GM20431 (cell line): ENCODE results near the gene IGSF8.
"Not testable (repeated sequence)": the region's sequence is repeated elsewhere in the genome, so short reads cannot be mapped to it uniquely, and the experiment has no call there.

ENCODE experiments used
- in situ Hi-C: fragments of 300-500 bp; cut with MseI, MboI; formaldehyde crosslinking; loops from one replicate; pipeline ENCODE4 v1.15.0; 2020; ENCODE audit warnings: low sequenced_read_pairs; ENCODE audit not compliant: unreplicated experiment

Gene IGSF8

DNA sequence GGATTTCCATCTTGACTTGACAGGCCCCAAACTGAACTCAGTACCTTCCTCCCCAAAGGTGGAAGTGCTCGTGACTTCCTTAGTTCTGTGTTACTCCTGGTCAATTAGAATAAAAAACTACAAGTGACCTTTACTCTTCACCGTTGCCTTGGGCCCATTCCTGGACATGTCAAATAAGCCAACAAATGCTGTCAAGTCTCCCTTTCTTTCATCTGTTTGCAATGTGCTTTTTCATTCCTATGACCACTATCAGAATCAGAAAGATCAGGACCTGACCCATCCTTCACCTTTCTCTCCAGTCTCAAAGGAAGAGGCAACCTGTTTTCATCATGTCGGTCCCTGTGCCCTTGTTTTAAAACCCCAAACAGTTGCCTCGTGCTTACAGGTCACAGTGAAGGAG lies 23.6 kb downstream of the IGSF8 start:
- in situ Hi-C loops = no loop called here

DNA sequence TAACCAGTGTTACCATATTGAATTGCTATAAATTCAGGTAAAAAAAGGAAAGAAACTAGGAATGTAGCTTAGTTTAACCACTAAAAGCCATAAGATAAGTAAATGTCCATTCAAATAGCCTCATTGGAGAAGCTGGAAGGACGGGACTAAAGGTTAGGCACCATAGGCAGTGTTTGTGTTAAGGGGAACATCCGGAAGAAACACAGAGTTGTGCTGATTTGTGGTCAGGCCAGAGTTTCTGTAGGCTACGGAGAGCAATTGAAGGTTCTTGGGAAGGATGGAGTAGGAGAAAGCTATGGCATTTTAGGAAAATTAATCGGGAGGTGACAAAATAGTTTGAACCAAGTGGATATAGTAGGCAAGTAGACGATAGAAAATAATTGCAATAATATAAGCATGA lies 27.1 kb downstream of the IGSF8 start:
- in situ Hi-C loops = no loop called here

GRCh38 chr1:160070243-160071163 lies 27.9 kb downstream of the IGSF8 start:
- in situ Hi-C loops = no loop called here

GRCh38 chr1:160069460-160070231 lies 28.8 kb downstream of the IGSF8 start, which contains the start of gene KCNJ10:
KCNJ10 (minus strand) TSS chr1:160070160; CDS start chr1:160042532, 27,628 bp downstream.
- in situ Hi-C loops = no loop called here

GRCh38 chr1:160068225-160068624 lies 30.2 kb downstream of the IGSF8 start:
- in situ Hi-C loops = no loop called here

DNA sequence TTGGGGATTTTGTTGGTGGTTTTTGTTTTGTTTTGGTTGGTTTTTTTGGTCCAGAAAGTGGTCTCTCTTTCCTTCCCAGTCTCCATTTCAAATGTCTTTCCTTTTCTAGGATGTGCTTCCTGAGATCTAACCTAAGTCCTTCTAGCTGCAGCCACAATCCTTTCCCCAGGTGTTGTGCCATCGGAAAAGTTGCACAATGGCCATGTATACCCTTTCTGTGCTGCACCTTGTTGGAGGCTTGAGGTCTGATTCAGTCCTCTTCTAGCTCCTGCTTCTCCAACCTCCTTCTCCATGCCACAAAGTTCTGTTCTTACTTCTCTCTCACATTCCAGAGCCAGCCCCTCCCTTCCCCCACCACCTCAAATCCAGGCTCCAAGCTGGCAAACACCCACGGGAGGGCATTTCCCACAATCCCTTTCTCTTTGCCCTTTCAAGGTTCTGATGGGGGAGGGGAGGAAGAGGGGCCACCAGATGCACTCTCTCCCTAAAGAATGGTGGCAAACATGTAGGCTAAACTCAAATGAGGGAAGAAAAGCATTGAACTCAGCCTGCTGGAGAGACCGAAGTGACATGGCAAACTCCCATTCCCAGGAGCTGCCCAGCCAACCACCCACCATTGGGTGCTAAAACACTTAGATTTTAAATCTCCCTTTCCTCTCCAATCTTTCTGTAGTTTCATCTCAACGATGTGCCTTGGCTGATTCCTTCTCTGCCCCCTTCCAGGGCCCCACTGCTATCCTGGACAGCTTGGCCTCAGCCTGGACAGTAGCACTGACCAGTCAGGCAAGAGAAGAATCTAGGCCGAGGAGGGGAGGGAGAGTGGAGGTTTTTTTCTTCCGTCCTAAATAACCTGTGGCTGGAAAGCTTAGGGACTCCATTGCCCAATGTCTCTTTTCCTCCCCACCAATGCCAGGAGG lies 31.3 kb downstream of the IGSF8 start:
- in situ Hi-C loops = no loop called here

DNA sequence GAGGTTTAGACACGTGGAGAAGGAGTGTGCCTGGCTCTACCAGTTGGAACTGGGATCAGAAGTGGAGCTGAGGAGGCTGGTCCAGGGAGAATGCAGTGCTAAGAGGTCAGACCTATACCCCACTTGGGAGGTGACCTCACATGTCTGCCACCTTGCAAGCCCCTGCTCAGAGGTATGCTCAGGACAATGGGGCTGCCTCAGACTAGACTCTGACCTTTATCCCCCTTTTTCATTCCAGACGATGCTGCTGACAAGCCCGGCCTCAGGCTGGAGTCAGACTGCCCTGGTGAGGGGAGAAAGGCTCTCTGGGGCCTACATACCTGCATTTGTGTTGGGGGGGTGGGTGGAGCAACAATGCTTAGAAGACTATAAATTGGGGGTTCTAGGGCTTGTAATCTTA lies 33.7 kb downstream of the IGSF8 start:
- in situ Hi-C loops = no loop called here

DNA sequence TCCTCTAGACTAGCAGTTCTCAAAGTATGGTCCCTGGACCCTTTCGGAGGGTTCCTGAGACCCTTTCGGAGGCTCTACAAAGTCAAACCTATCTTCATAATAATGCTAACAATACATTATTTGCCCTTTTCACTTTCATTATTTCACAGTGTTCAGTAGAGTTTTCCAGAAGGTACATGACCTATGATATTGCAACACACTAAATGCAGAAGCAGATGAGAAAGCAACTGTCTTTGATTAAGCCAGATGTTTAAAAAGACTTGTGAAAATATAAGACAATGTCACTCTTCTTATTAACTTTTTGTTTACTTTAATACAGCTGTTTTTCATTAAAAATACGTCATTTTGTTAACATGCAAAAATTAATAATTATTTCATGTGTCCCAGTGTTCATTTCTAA lies 34.3 kb downstream of the IGSF8 start:
- in situ Hi-C loops = no loop called here

GRCh38 chr1:160063176-160063575 lies 35.2 kb downstream of the IGSF8 start:
- in situ Hi-C loops = no loop called here

DNA sequence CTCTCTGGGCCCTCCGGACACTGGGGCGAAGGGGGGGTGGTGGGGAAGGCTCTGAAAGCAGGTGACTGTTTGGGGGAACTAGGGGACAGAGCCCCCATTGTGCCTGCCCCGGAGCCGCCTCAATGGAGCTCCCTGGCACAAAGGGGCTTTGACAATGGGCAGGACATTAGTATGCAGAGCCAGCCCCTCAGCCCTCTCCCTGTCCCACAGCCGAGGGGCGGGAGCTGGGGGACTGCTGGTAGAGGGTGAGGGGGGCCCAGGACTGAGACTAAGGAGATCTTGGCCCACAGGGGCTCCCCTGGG lies 36.2 kb downstream of the IGSF8 start:
- in situ Hi-C loops = no loop called here

DNA sequence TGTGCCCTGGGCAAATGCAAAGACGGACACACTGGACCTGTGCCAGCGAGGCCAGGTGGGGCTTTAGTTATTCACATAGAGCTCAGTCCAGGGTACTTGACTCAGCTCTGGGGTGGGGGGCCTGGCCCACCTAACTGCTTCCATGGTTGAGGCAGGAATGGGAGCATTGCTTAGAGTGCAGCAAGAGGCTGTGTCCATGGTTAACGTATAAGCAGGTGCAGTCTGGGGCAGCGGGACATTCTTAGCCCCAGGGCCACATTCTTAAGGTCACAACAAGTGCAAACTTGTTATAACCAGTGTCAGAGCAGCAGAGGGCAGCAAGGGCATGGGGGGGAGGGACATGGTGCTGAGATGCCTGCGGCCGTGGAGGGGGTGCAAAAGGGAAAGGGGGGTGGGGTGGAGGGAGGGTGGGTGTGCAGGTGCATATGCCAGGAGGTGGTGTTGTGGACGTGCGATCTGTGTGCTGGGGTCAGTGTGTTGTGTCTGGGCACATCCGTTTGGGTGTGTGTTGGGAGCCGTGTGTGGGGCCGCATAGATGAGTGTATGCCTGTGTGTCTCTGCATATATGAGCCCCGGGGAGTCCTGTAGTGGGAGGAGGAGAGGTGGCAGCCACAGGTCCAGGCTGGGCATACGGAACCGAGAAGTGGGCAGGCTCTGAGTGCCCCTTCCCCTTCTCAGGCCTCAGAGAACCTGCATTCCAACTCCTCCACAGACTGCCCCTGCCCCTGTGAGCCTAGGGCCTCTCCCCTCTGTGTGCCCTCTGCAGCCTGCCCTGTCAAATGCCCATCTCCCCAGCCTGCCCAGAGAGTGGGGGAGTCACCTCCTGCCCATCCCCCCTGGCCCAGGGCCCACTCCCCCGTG lies 36.8 kb downstream of the IGSF8 start:
- in situ Hi-C loops = no loop called here

DNA sequence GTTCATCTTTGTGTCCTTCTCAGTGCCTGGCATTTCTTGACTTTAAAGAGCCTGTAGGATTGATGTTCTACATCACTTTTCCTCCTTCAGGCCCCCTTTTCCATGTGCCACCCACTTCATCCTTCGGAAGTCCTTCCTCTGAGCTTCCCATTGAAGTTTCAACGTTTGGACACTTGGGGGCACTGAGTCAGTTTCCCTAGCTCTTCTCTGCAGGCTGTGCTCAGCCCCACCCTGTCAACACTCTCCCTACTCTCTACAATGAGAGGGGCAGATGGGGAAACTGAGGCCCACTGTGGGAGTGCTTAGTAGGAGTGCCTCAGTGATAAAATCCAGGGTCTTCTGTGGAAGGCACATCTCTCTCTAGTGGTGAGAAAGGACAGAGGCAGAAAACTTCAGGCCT lies 40.3 kb downstream of the IGSF8 start:
- in situ Hi-C loops = no loop called here

- in situ Hi-C loops = no loop called here
These were observed 41.7 kb downstream of the IGSF8 start for GRCh38 chr1:160056648-160057169.

GRCh38 chr1:160053548-160054365 lies 44.7 kb downstream of the IGSF8 start:
- in situ Hi-C loops = no loop called here

DNA sequence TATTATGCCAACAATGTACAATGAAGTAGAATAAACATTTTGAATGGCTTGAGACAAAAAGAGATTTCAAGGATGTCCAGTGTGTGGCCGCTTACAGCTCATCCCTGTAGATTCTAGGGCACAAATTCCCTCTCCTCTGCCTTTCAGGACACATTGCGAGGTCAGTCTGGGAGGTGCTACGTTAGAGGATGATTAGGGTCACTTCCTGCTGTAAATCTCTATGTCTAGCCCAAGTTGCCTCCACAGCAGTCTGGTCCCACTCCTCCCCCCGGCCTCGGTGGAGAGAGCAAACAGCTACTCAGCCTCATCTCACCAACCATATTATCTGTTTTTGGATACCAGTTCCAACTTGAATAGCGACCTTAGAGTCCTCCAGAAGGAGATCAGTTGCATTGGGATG lies 45.5 kb downstream of the IGSF8 start:
- in situ Hi-C loops = no loop called here

DNA sequence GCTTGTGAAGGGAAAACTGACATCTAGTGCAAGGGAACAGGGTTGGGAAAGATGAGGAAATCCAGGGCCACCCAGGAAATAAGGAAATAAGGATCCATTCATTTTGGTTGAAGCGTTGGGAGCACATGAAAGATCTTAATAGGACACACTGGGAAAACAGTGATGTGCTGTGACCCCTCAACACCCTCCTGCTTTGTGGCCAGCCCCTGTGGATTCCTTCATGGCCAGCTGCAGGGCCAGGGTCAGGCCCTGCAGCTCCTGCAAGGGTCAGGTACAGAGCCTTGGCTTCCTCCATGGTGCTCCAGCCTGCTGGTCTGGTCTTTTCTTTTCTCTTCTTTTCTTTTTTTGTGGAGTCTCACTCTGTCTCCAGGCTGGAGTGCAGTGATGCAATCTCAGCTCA lies 47.8 kb downstream of the IGSF8 start:
- in situ Hi-C loops = no loop called here

GRCh38 chr1:160050182-160050581 lies 48.2 kb downstream of the IGSF8 start:
- in situ Hi-C loops = not testable (repeated sequence)

DNA sequence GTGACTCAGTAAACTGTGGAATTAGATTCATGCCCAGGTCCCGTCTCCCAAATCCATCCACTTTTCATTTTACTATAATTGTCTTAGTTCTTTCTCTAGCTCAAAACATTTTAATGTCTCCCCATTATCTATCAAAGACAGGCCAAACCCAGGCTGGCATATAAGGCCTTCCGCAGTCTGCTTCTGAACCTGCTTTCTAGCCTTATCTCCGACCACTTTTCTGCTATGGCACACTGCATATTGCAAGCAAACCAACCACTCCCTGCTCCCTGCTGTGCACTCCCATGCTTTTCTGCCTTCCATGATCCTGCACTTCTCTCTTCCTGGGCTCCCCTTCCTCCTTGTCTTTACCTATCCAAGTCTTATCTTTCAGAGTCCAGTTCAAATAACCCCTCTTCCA lies 49.3 kb downstream of the IGSF8 start:
- in situ Hi-C loops = no loop called here
